ENCODE measurements around the gene BBOX1. TPM values are rescaled to one million over a fixed set of nuclear protein-coding genes. Genes with fewer than 3 reads are reported as not detected.

Gene BBOX1
- total RNA-seq, 1 experiment from 2014 or later: not detected

GRCh38 chr11:27094120-27094519 is 53.5 kb downstream of the BBOX1 start:
- Histone ChIP-seq H3K9me3 (ENCODE audit: low read depth, low read length, poor library complexity, severe bottlenecking) (peaks cover 9% of the 10 kb centered on the region), H3K36me3 (ENCODE audit: insufficient read depth, low read length, poor library complexity, severe bottlenecking) (no peaks in the 10 kb centered on the region), H3K4me3 (ENCODE audit: low read depth, low read length, poor library complexity, severe bottlenecking) (no peak overlapping the region), H3K4me1 (ENCODE audit: insufficient read depth, low read length, poor library complexity, severe bottlenecking) (peaks cover 11% of the 10 kb centered on the region), H3K27ac (ENCODE audit: low read depth, low read length, poor library complexity, severe bottlenecking) (no peak overlapping the region), H3K27me3 (replicated peaks; ENCODE audit: insufficient read depth, low read depth, low read length, poor library complexity) (peaks cover 40% of the 10 kb centered on the region)
- ChIA-PET POLR2A (ENCODE audit: low non-redundant PET) (no interaction called here), CTCF (interaction anchor here (0.5 kb wide), 1 partner anchor 265 kb away, joined by 3 read pairs; no protein-coding TSS in a partner anchor)
- peak; percentile 80 for DNase-seq (ENCODE audit: low spot score)
- TF ChIP-seq, protein P1, sequence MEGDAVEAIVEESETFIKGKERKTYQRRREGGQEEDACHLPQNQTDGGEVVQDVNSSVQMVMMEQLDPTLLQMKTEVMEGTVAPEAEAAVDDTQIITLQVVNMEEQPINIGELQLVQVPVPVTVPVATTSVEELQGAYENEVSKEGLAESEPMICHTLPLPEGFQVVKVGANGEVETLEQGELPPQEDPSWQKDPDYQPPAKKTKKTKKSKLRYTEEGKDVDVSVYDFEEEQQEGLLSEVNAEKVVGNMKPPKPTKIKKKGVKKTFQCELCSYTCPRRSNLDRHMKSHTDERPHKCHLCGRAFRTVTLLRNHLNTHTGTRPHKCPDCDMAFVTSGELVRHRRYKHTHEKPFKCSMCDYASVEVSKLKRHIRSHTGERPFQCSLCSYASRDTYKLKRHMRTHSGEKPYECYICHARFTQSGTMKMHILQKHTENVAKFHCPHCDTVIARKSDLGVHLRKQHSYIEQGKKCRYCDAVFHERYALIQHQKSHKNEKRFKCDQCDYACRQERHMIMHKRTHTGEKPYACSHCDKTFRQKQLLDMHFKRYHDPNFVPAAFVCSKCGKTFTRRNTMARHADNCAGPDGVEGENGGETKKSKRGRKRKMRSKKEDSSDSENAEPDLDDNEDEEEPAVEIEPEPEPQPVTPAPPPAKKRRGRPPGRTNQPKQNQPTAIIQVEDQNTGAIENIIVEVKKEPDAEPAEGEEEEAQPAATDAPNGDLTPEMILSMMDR (conservative IDR thresholded peaks at IDR 0.05; ENCODE audit: low read depth, low read length): no peak
- TF ChIP-seq EZH2 (IDR thresholded peaks at IDR 0.05; ENCODE audit: borderline replicate concordance, low read depth, low read length, poor library complexity, severe bottlenecking): no peak
- intact Hi-C loops (cut with micrococcal nuclease; ENCODE audit: unreplicated experiment): no loop called here
- no TSS peak for BruUV-seq (replicated peaks)

GRCh38 chr11:27095059-27095458 is 54.4 kb downstream of the BBOX1 start:
- no TSS peak for BruUV-seq (replicated peaks)
- ChIA-PET CTCF (no interaction called here), POLR2A (ENCODE audit: low non-redundant PET) (no interaction called here)
- DNase-seq (ENCODE audit: low spot score): no peak
- peaks cover under 1% of the 10 kb centered on the region for H3K9me3 ChIP-seq (ENCODE audit: low read depth, low read length, poor library complexity, severe bottlenecking)
- H3K27ac ChIP-seq (ENCODE audit: low read depth, low read length, poor library complexity, severe bottlenecking): no peak overlapping the region
- no peak for TF ChIP-seq EZH2 (IDR thresholded peaks at IDR 0.05; ENCODE audit: borderline replicate concordance, low read depth, low read length, poor library complexity, severe bottlenecking)
- TF ChIP-seq, protein P1 (conservative IDR thresholded peaks at IDR 0.05; ENCODE audit: low read depth, low read length): no peak
- no peak overlapping the region for H3K4me3 ChIP-seq (ENCODE audit: low read depth, low read length, poor library complexity, severe bottlenecking)
- H3K4me1 ChIP-seq (ENCODE audit: insufficient read depth, low read length, poor library complexity, severe bottlenecking): peaks cover 11% of the 10 kb centered on the region
- intact Hi-C loops (cut with micrococcal nuclease; ENCODE audit: unreplicated experiment): no loop called here
- peaks cover 49% of the 10 kb centered on the region for H3K27me3 ChIP-seq (replicated peaks; ENCODE audit: insufficient read depth, low read depth, low read length, poor library complexity)
- no peaks in the 10 kb centered on the region for H3K36me3 ChIP-seq (ENCODE audit: insufficient read depth, low read length, poor library complexity, severe bottlenecking)

DNA sequence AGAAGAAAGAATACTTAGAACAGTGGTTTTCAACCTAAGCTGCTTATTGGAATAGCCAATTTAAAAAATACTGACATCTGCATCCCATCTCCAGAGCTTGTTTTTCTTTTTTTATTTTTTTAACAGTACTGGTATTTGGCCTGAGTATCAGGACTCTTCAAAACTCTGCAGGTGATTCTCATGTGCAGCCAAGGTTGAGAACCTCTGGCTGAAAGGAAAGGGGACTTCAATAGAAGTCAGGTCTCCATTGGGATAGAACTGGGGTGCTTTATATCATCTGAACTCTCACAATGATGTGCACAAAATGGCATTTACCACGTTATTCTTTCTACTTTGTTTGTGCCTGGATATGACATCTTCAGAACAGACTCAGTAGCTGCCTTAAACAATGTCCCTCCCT is 55.3 kb downstream of the BBOX1 start:
- intact Hi-C loops (cut with micrococcal nuclease; ENCODE audit: unreplicated experiment): no loop called here
- ChIA-PET CTCF (no interaction called here), POLR2A (ENCODE audit: low non-redundant PET) (no interaction called here)
- Histone ChIP-seq H3K36me3 (ENCODE audit: insufficient read depth, low read length, poor library complexity, severe bottlenecking) (no peaks in the 10 kb centered on the region), H3K4me1 (ENCODE audit: insufficient read depth, low read length, poor library complexity, severe bottlenecking) (peaks cover 11% of the 10 kb centered on the region), H3K4me3 (ENCODE audit: low read depth, low read length, poor library complexity, severe bottlenecking) (no peak overlapping the region), H3K27me3 (replicated peaks; ENCODE audit: insufficient read depth, low read depth, low read length, poor library complexity) (peaks cover 58% of the 10 kb centered on the region), H3K9me3 (ENCODE audit: low read depth, low read length, poor library complexity, severe bottlenecking) (no peaks in the 10 kb centered on the region), H3K27ac (ENCODE audit: low read depth, low read length, poor library complexity, severe bottlenecking) (no peak overlapping the region)
- no peak for DNase-seq (ENCODE audit: low spot score)
- BruUV-seq (replicated peaks): no TSS peak
- peak; percentile 12 for TF ChIP-seq EZH2 (IDR thresholded peaks at IDR 0.05; ENCODE audit: borderline replicate concordance, low read depth, low read length, poor library complexity, severe bottlenecking)
- TF ChIP-seq, protein P1 (conservative IDR thresholded peaks at IDR 0.05; ENCODE audit: low read depth, low read length): no peak

Measured in A673 (cell line).